HFFc6 (cell line): ENCODE measurements around the gene DNAJB11. TPM values are rescaled to one million over a fixed set of nuclear protein-coding genes. Genes with fewer than 3 reads are reported as not detected.

Experiments
- DNase-seq: peaks from one replicate; pipeline ENCODE4 v3.0.0-alpha.2; 2018
- H3K27ac Mint-ChIP-seq: 2 replicates; pipeline ENCODE4 v1.8.0; 2020; ENCODE audit warnings: mild to moderate bottlenecking, mixed read lengths
- H3K27me3 Mint-ChIP-seq: 2 replicates; pipeline ENCODE4 v1.8.0; 2021; ENCODE audit warnings: mild to moderate bottlenecking, moderate library complexity, mixed read lengths; ENCODE audit not compliant: insufficient read depth
- H3K36me3 Mint-ChIP-seq: 2 replicates; pipeline ENCODE4 v1.8.0; 2021; ENCODE audit warnings: low read depth, mixed read lengths
- H3K4me1 Mint-ChIP-seq: 2 replicates; pipeline ENCODE4 v1.8.0; 2020; ENCODE audit warnings: low read depth, mixed read lengths
- H3K4me3 Mint-ChIP-seq: 2 replicates; pipeline ENCODE4 v1.8.0; 2020; ENCODE audit warnings: mild to moderate bottlenecking, moderate library complexity, mixed read lengths
- H3K9me3 Mint-ChIP-seq: 2 replicates; pipeline ENCODE4 v1.8.0; 2020; ENCODE audit warnings: mild to moderate bottlenecking, mixed read lengths
- long read RNA-seq: library from polyadenylated mRNA; unstranded; transcript quantifications from one replicate; pipeline ENCODE4 v2.0.0, GENCODE V29; 2019
- total RNA-seq, 6 experiments: library from RNA; stranded (reverse); fragmentation: NEBNext Ultra II Directional; extraction: Animal tissue kit (Norgen Biotek cat#: 25700); gene quantifications; 2 replicates in 1 of 6; 3 replicates in 5 of 6; pipeline ENCODE4 v1.2.3, GENCODE V29; 2021
- TF ChIP-seq, protein P1 (sequence below): fragments of 200-600 bp; sonication (generic); IDR thresholded peaks from 2 replicates; pipeline ENCODE4 v1.5.0; 2021; ENCODE audit warnings: antibody characterized with exemption, mild to moderate bottlenecking

The DNAJB11 gene
- 10 to 100 TPM; 76.8 to 94.0 (median 84.2) TPM for total RNA-seq
- long read RNA-seq, full-length matches to known transcripts, result 187 of 198 reads
- long read RNA-seq, partial matches to known transcripts, result 8 of 198 reads
- long read RNA-seq, other reads (novel, unspliced or antisense), result 3 of 198 reads

DNA sequence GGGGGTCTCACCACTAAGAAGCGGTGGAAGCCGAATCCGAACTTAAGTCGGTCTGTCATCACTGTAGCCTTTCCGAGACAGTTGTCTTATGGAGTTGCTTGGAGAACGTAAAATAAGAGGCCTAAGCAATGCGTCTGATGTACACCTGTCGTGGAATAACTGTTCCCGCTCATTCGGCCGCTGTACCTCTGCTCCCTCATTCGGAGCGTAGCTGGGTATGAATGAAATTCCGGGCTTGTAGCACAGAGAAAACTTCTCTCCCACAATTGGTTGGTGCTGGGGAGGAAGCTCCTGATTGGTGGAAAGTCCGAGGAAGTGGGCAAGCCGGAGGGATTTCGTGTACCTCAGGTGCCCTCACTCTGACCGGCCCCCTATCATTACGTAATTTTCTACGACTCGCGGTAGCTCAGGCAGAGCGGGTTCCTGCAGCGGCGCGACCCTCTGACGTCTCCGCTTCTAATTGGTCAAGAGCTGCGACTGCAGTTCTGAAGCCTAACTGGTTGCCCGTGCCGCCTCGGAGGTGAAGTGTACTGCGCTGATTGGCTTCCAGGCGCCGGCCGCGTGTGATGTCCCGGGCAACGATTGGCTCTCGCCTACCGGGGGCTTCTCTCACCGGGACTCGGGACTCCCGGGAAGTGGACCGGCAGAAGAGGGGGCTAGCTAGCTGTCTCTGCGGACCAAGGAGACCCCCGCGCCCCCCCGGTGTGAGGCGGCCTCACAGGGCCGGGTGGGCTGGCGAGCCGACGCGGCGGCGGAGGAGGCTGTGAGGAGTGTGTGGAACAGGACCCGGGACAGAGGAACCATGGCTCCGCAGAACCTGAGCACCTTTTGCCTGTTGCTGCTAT is at the start of gene DNAJB11:
Gene DNAJB11, plus strand, starts transcription at position 625 of the 845 bp plus-strand sequence. Its CDS starts 178 bp downstream, at position 803.
- peaks cover 6% of the 10 kb centered on the region; the same call in 1 of the 2 replicates for H3K27me3 Mint-ChIP-seq
- H3K4me1 Mint-ChIP-seq, result peaks cover 53% of the 10 kb centered on the region
- TF ChIP-seq, protein P1, sequence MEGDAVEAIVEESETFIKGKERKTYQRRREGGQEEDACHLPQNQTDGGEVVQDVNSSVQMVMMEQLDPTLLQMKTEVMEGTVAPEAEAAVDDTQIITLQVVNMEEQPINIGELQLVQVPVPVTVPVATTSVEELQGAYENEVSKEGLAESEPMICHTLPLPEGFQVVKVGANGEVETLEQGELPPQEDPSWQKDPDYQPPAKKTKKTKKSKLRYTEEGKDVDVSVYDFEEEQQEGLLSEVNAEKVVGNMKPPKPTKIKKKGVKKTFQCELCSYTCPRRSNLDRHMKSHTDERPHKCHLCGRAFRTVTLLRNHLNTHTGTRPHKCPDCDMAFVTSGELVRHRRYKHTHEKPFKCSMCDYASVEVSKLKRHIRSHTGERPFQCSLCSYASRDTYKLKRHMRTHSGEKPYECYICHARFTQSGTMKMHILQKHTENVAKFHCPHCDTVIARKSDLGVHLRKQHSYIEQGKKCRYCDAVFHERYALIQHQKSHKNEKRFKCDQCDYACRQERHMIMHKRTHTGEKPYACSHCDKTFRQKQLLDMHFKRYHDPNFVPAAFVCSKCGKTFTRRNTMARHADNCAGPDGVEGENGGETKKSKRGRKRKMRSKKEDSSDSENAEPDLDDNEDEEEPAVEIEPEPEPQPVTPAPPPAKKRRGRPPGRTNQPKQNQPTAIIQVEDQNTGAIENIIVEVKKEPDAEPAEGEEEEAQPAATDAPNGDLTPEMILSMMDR, result no peak
- peak within 1 kb of the TSS; percentile 98 for H3K4me3 Mint-ChIP-seq
- H3K27ac Mint-ChIP-seq, result peak within 1 kb of the TSS; percentile 88
- peaks cover 6% of the 10 kb centered on the region; the same call in 1 of the 2 replicates for H3K36me3 Mint-ChIP-seq
- no peaks in the 10 kb centered on the region for H3K9me3 Mint-ChIP-seq
- DNase-seq, result peak; percentile 100

DNA sequence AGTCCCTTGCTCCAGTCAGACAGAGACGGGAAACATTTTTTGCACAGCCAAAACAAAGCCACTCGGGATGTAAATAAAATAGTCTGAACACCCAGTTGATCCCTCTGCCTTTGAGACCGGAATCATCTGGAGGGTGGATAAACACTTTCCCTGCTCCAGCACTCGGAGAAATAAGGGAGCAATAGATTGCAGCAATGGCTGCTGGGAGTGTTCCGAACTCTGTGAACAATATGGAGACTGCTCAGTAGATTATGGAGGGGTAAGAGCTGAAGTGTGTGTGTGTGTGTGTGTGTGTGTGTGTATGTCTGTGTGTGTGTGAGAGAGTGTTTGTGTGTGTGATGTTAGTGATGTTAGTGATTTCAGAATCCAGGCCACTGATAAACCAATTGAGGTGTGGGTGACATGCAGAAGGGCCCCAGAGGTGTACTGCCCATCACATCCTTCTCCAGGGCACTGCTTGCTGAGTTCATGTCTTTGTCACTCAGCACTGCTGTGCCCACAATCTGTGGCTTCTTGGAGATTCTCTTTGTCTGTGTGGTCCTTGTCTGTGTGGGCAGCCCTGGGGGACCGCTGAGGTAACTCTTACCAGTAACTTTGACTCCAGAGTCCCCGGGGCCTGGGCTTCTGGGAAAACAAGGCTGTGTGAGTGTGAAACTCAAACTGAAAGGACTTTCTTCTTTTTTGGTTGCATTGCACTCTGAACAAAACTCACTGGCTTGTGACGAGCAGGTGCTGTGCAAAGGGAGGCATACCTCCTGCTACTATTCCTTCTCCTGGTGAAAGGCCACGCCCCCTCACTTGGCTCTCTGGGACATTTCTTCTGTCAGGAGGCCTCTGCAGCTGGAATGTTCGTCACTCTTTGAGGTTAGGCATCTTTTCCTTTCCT is 49.3 kb upstream of the DNAJB11 start:
- Mint-ChIP-seq H3K36me3 (no peaks in the 10 kb centered on the region), H3K9me3 (peaks cover 5% of the 10 kb centered on the region; the same call in 1 of the 2 replicates), H3K4me3 (no peak overlapping the region), H3K27ac (no peak overlapping the region), H3K27me3 (peaks cover 25% of the 10 kb centered on the region), H3K4me1 (no peaks in the 10 kb centered on the region)
- TF ChIP-seq, protein P1, result no peak
- DNase-seq, result no peak

DNA sequence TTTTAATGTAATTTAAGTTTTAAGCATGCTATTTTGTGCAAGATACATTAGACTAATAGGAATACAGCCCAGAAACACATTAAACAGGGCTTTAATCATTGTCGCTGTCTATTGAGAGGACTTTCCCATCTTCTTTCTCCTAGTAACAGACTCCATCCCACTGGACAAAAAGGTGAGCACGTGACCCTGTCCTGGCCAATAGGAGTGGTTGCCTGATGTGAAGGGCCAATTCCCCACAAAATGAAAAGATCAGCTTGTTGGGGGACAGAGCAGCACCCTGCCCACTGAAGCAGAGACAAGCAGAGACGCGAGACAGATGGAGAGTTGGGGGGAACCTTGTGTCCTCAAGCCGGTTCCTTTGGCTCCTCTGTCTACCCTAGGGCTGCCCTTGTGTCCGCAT is 47.5 kb upstream of the DNAJB11 start:
- Mint-ChIP-seq H3K27ac (no peak overlapping the region), H3K4me3 (no peak overlapping the region), H3K27me3 (peaks cover 26% of the 10 kb centered on the region), H3K4me1 (no peaks in the 10 kb centered on the region), H3K9me3 (no peaks in the 10 kb centered on the region), H3K36me3 (no peaks in the 10 kb centered on the region)
- TF ChIP-seq, protein P1, result no peak
- DNase-seq, result no peak

DNA sequence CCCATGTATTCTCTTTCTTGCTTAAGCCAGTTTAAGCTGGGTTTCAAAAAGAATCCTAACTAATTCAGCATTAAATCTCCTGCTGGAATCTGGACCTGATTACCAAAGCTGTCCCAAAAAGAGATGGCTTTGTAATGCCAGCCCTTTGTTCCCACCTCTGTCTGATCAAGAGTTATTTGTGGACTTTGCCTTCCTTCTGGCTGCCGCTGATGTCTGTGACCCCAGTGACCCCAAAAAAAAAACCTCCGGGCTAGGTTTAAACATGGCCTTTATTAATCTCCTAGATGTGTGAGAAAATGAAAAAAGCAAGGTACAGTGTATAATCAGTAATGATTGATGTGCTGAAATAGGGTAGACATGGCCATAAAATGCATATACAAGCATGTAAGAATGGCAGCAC is 47.1 kb upstream of the DNAJB11 start:
- Mint-ChIP-seq H3K9me3 (no peaks in the 10 kb centered on the region), H3K36me3 (no peaks in the 10 kb centered on the region), H3K27me3 (peaks cover 26% of the 10 kb centered on the region), H3K27ac (no peak overlapping the region), H3K4me1 (no peaks in the 10 kb centered on the region), H3K4me3 (no peak overlapping the region)
- TF ChIP-seq, protein P1, result no peak
- no peak for DNase-seq

DNA sequence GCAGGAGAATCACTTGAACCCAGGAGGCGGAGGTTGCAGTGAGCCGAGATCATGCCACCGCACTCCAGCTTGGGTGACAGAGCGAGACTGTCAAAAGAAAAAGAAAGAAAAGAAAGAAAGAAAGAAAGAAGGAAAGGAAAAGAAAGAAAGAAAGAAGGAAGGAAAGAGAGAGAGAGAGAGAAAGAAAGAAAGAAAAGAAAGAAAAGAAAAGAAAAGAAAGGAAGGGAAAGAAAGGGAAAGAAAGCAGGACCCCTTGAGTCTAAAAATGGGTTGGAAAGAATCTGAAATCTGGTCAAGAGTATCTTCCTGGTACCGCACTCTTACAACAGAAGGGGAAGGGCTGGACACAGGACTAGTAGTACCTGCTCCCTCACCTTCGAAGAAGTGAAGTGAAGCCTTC is 45.9 kb upstream of the DNAJB11 start:
- no peak overlapping the region for H3K27ac Mint-ChIP-seq
- DNase-seq, result no peak
- no peaks in the 10 kb centered on the region for H3K9me3 Mint-ChIP-seq
- no peaks in the 10 kb centered on the region for H3K4me1 Mint-ChIP-seq
- TF ChIP-seq, protein P1, result no peak
- peaks cover 24% of the 10 kb centered on the region for H3K27me3 Mint-ChIP-seq
- no peak overlapping the region for H3K4me3 Mint-ChIP-seq
- H3K36me3 Mint-ChIP-seq, result no peaks in the 10 kb centered on the region
